ENCODE results near the gene SLC22A5. TPM values are rescaled to one million over a fixed set of nuclear protein-coding genes. Genes with fewer than 3 reads are reported as not detected.

The SLC22A5 gene
- total and polyA plus RNA-seq, 9 of the 15 experiments (the other 6 are each of a cell fraction or from before 2014, with no cell fraction given): 3.0 to 16.6 (median 8.3) TPM

DNA sequence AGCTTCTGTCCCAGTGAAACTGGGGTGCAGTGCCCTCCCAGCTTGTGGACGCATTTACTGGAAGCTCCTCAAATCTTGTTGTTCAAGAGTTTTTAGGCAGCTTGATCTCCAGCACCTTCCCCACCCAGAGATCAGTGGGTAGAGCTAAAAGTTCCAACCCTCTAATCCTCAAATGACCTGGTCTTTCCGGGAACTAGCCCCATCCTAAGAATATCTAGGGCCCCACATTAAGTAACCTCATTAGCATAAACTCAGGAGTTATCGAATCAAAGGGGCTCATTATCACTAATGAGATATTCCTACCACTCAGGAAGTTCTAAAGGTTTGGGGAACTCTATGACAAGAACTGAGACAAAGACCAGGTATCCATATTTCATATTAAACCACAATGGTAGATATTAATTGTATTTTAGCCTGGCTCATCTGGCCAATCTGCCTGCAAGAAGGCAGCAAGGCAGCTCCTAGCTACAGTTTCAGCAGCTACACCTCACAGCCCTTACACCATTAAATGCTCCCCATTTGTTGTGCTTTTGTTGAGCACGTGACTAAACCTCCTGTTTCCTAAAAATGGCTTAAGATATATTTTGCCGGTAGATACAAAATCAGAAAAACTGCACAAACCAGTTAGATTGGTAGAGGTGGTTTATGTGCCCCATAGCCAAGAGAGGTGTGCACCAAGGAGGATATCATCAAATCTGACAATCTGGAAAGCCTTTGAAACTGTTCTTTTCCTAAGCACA, 24.6 kb upstream of the SLC22A5 start (continued):
- TF ChIP-seq MGA (IDR thresholded peaks at IDR 0.05) (peak; percentile 28; the same call in 1 of the 2 replicates), KLF1 (tag; IDR thresholded peaks at IDR 0.05) (no peak), ZFPM2 (CRISPR knock-in tag; IDR thresholded peaks at IDR 0.05) (no peak)
